A549 (cell line): Measurements from ENCODE around the gene SMIM11.

ENCODE experiments used
- BHLHE40 ChIP-seq: IDR thresholded peaks from 2 replicates; pipeline ENCODE4 v1.6.1; 2012; ENCODE audit warnings: low read depth, low read length, inconsistent platforms
- CHD2 ChIP-seq: fragments of 150-350 bp; IDR thresholded peaks from 2 replicates; pipeline ENCODE4 v1.6.1; 2014; ENCODE audit warnings: low read length; ENCODE audit not compliant: partially characterized antibody
- EHF ChIP-seq: fragments of 250-450 bp; sonication (Bioruptor Pico); IDR thresholded peaks from 2 replicates; pipeline ENCODE4 v1.5.0; 2020; ENCODE audit warnings: mild to moderate bottlenecking
- EP300 ChIP-seq, 2 experiments: fragments of >200 bp; sonication (Bioruptor Twin); formaldehyde crosslinking; IDR thresholded peaks; 2 replicates in 1 of 2; 3 replicates in 1 of 2; pipeline ENCODE4 v1.6.1; 2016 to 2017
- JUN ChIP-seq, 2 experiments: fragments of >200 bp; sonication (Bioruptor Twin); formaldehyde crosslinking; IDR thresholded peaks; 2 replicates in 1 of 2; 3 replicates in 1 of 2; pipeline ENCODE4 v1.6.1; 2016 to 2017
- KDM1A ChIP-seq: fragments of 200-600 bp; sonication (generic); IDR thresholded peaks from 2 replicates; pipeline ENCODE4 v1.6.1; 2016; ENCODE audit warnings: low read depth, mild to moderate bottlenecking
- MAFK ChIP-seq: fragments of 450-650 bp; IDR thresholded peaks from 2 replicates; pipeline ENCODE4 v1.6.1; 2014; ENCODE audit not compliant: partially characterized antibody
- MAZ ChIP-seq: fragments of 150-350 bp; IDR thresholded peaks from 2 replicates; pipeline ENCODE4 v1.6.1; 2014; ENCODE audit warnings: antibody characterized with exemption, low read depth, low read length, borderline replicate concordance
- NFE2L2 ChIP-seq: fragments of 150-350 bp; conservative IDR thresholded peaks from 2 replicates; pipeline ENCODE4 v1.6.1; 2014; ENCODE audit warnings: low read length
- PHF8 ChIP-seq: fragments of 200-600 bp; sonication (generic); IDR thresholded peaks from 2 replicates; pipeline ENCODE4 v1.6.1; 2016; ENCODE audit warnings: low read depth, mild to moderate bottlenecking, antibody characterized with exemption, moderate library complexity, borderline replicate concordance
- POLR2A ChIP-seq: IDR thresholded peaks from 2 replicates; pipeline ENCODE4 v1.6.1; 2012; ENCODE audit warnings: mild to moderate bottlenecking, low read length
- SMC3 ChIP-seq: fragments of >200 bp; sonication (Bioruptor Twin); formaldehyde crosslinking; IDR thresholded peaks from 3 replicates; pipeline ENCODE4 v1.6.1; 2018; ENCODE audit warnings: inconsistent platforms
- TF ChIP-seq, protein P1 (sequence below): IDR thresholded peaks from 2 replicates; pipeline ENCODE4 v1.6.1; 2012
- TF ChIP-seq, protein P2 (sequence below): fragments of >200 bp; sonication (Bioruptor Twin); formaldehyde crosslinking; IDR thresholded peaks from 3 replicates; pipeline ENCODE4 v1.5.1; 2016

DNA sequence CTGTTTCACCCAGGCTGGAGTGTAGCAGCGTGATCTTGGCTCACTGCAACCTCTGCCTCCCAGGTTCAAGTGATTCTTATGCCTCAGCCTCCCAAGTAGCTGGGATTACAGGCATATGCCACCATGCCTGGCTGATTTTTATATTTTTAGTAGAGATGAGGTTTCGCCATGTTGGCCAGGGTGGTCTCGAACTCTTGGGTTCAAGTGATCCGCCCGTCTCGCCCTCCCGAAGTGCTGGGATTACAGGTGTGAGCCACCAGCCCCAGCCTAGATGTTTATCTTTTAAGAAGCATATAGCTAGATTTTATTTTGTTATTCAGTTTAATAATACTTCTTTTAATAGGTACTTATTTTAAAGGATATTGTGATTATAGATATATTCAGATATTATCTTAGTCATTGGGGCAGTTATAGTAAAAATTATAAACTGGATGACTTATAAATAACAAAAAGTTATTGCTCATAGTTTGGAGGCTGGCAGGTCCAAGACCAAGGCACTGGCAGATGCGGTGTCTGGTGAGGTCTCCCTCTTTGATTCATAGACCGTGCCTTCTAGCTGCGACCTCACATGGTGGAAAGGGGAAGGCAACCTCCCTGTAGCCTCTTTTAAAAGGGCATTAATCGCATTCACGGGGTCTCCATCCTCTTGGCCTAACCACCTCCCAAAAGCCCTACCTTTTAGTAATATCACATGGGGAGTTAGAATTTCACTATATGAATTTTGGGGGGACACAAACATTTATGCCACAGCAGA, 14.6 kb upstream of the SMIM11 start:
- TF ChIP-seq EP300 (IDR thresholded peaks at IDR 0.05) (no peak), EHF (no peak), JUN (IDR thresholded peaks at IDR 0.05) (no peak), CHD2 (no peak), KDM1A (no peak), POLR2A (no peak), MAZ (no peak), PHF8 (no peak), NFE2L2 (no peak), SMC3 (no peak), BHLHE40 (no peak), MAFK (no peak)
- TF ChIP-seq, protein P1, sequence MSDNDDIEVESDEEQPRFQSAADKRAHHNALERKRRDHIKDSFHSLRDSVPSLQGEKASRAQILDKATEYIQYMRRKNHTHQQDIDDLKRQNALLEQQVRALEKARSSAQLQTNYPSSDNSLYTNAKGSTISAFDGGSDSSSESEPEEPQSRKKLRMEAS = no peak
- TF ChIP-seq, protein P2, sequence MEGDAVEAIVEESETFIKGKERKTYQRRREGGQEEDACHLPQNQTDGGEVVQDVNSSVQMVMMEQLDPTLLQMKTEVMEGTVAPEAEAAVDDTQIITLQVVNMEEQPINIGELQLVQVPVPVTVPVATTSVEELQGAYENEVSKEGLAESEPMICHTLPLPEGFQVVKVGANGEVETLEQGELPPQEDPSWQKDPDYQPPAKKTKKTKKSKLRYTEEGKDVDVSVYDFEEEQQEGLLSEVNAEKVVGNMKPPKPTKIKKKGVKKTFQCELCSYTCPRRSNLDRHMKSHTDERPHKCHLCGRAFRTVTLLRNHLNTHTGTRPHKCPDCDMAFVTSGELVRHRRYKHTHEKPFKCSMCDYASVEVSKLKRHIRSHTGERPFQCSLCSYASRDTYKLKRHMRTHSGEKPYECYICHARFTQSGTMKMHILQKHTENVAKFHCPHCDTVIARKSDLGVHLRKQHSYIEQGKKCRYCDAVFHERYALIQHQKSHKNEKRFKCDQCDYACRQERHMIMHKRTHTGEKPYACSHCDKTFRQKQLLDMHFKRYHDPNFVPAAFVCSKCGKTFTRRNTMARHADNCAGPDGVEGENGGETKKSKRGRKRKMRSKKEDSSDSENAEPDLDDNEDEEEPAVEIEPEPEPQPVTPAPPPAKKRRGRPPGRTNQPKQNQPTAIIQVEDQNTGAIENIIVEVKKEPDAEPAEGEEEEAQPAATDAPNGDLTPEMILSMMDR = no peak
